ENCODE data around the gene KIAA1328.

The KIAA1328 gene

GRCh38 chr18:36953047-36953446 lies 124.1 kb downstream of the KIAA1328 start:
- DNase-seq (ENCODE audit: low read depth) = no peak

GRCh38 chr18:36960038-36960437 lies 131.1 kb downstream of the KIAA1328 start:
- no peak for DNase-seq (ENCODE audit: low read depth)

- no peak for DNase-seq (ENCODE audit: low read depth)
Measured at GRCh38 chr18:36963464-36963863, 134.5 kb downstream of the KIAA1328 start.

GRCh38 chr18:36974686-36975085 lies 145.8 kb downstream of the KIAA1328 start:
- no peak for DNase-seq (ENCODE audit: low read depth)

GRCh38 chr18:36977121-36977520 lies 148.2 kb downstream of the KIAA1328 start:
- DNase-seq (ENCODE audit: low read depth) = no peak

- DNase-seq (ENCODE audit: low read depth) = no peak
Measured at GRCh38 chr18:36993068-36993467, 164.1 kb downstream of the KIAA1328 start.

GRCh38 chr18:37006742-37007141 lies 177.8 kb downstream of the KIAA1328 start:
- DNase-seq (ENCODE audit: low read depth) = no peak

GRCh38 chr18:37012452-37012851 lies 183.5 kb downstream of the KIAA1328 start:
- DNase-seq (ENCODE audit: low read depth) = no peak

GRCh38 chr18:37019157-37019827 lies 190.4 kb downstream of the KIAA1328 start:
- DNase-seq (ENCODE audit: low read depth) = no peak

- DNase-seq (ENCODE audit: low read depth) = no peak
Measured at GRCh38 chr18:37033419-37033818, 204.5 kb downstream of the KIAA1328 start.

- DNase-seq (ENCODE audit: low read depth) = no peak
Measured at GRCh38 chr18:37042381-37042780, 213.5 kb downstream of the KIAA1328 start.

- no peak for DNase-seq (ENCODE audit: low read depth)
Measured at GRCh38 chr18:37055137-37055802, 226.3 kb downstream of the KIAA1328 start.

GRCh38 chr18:37064187-37064586 lies 235.3 kb downstream of the KIAA1328 start:
- DNase-seq (ENCODE audit: low read depth) = no peak

- DNase-seq (ENCODE audit: low read depth) = no peak
Measured at GRCh38 chr18:37065254-37065653, 236.3 kb downstream of the KIAA1328 start.

- DNase-seq (ENCODE audit: low read depth) = no peak
Measured at GRCh38 chr18:37084912-37085311, 256.0 kb downstream of the KIAA1328 start.

- DNase-seq (ENCODE audit: low read depth) = no peak
Measured at GRCh38 chr18:37085362-37085761, 256.4 kb downstream of the KIAA1328 start.

GRCh38 chr18:37107748-37108522 lies 279.0 kb downstream of the KIAA1328 start:
- DNase-seq (ENCODE audit: low read depth) = no peak

- DNase-seq (ENCODE audit: low read depth) = no peak
Measured at GRCh38 chr18:37122877-37123276, 293.9 kb downstream of the KIAA1328 start.

GRCh38 chr18:37124516-37124915 lies 295.6 kb downstream of the KIAA1328 start:
- no peak for DNase-seq (ENCODE audit: low read depth)

- no peak for DNase-seq (ENCODE audit: low read depth)
Measured at GRCh38 chr18:37135177-37135576, 306.2 kb downstream of the KIAA1328 start.

- DNase-seq (ENCODE audit: low read depth) = no peak
Measured at GRCh38 chr18:37138456-37138855, 309.5 kb downstream of the KIAA1328 start.

GRCh38 chr18:37139876-37140275 lies 310.9 kb downstream of the KIAA1328 start:
- DNase-seq (ENCODE audit: low read depth) = no peak

GRCh38 chr18:37144921-37145320 lies 316.0 kb downstream of the KIAA1328 start:
- no peak for DNase-seq (ENCODE audit: low read depth)
